ENCODE data around the gene GPC6. TPM values are rescaled to one million over a fixed set of nuclear protein-coding genes. Genes with fewer than 3 reads are reported as not detected.

The GPC6 gene
- total RNA-seq, 6 donors from 2014 or later: 1.3 to 7.3 (median 3.4) TPM

GRCh38 chr13:93687261-93687660, 460.7 kb downstream of the GPC6 start:
- no peaks in the 10 kb centered on the region for H3K9me3 ChIP-seq
- H3K4me3 ChIP-seq: no peak overlapping the region
- no peaks in the 10 kb centered on the region for H3K4me1 ChIP-seq
- H3K36me3 ChIP-seq: no peaks in the 10 kb centered on the region
- TF ChIP-seq EP300 (IDR thresholded peaks at IDR 0.05) (no peak), CTCF (IDR thresholded peaks at IDR 0.05) (no peak), POLR2AphosphoS5 (IDR thresholded peaks at IDR 0.05) (no peak), POLR2A (IDR thresholded peaks at IDR 0.05) (no peak)
- no peaks in the 10 kb centered on the region for H3K27me3 ChIP-seq
- no peak overlapping the region for H3K27ac ChIP-seq
- ATAC-seq (ENCODE audit: low FRiP score in 2 of 2) (no peak), DNase-seq (no peak)

DNA sequence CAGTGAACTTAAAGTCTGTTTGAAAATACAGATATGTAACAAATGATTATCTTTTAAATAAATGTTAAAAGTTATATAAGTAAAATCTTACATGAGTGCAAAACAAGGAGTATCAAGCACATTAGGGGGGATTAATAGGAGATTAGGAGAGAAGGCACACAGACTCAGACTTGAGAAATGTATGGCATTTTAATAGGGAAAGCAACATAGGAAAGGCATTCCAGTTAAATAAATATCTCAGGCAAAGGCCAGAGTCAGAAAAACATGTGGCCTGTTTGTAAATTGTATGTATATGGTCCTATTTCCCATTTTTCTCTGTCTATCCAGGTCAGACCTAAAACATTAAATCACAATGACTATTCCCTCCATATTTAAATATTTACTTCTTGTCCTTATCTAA, 462.7 kb downstream of the GPC6 start:
- ATAC-seq (ENCODE audit: low FRiP score in 2 of 2): no peak
- Histone ChIP-seq H3K36me3 (no peaks in the 10 kb centered on the region), H3K4me1 (no peaks in the 10 kb centered on the region), H3K27me3 (no peaks in the 10 kb centered on the region), H3K27ac (no peak overlapping the region), H3K9me3 (no peaks in the 10 kb centered on the region), H3K4me3 (no peak overlapping the region)
- DNase-seq: no peak
- no peak for TF ChIP-seq CTCF (IDR thresholded peaks at IDR 0.05)
- TF ChIP-seq EP300 (IDR thresholded peaks at IDR 0.05): no peak
- no peak for TF ChIP-seq POLR2A (IDR thresholded peaks at IDR 0.05)
- TF ChIP-seq POLR2AphosphoS5 (IDR thresholded peaks at IDR 0.05): no peak

DNA sequence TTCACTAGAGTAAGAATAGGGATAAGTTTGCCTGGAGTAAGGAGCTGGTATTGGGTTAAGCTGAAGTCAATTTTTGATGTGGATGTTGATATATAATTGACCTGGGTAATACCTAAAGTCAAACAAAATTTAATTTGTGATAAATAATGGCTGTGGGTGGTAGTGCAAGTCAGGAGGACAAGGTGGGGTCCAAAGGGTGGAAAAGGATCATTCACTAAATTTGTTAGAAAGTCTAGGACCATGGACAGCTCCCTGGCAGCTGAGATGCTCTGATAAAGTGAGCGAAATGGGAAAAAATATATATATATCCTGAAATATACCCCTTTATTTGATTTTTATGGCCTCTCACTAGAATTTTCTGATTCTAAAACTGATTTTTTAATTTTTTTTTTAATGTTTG, 463.5 kb downstream of the GPC6 start:
- ATAC-seq (ENCODE audit: low FRiP score in 2 of 2) (no peak), DNase-seq (no peak)
- WGBS, 2 donors: 42 to 45% methylated on average over 1 of the region's 1 CpG
- Histone ChIP-seq H3K4me1 (no peaks in the 10 kb centered on the region), H3K9me3 (no peaks in the 10 kb centered on the region), H3K36me3 (no peaks in the 10 kb centered on the region), H3K27me3 (no peaks in the 10 kb centered on the region), H3K27ac (no peak overlapping the region), H3K4me3 (no peak overlapping the region)
- TF ChIP-seq CTCF (IDR thresholded peaks at IDR 0.05): no peak
- no peak for TF ChIP-seq POLR2AphosphoS5 (IDR thresholded peaks at IDR 0.05)
- TF ChIP-seq POLR2A (IDR thresholded peaks at IDR 0.05): no peak
- TF ChIP-seq EP300 (IDR thresholded peaks at IDR 0.05): no peak

GRCh38 chr13:93698016-93698613, 471.5 kb downstream of the GPC6 start:
- WGBS, 2 donors: 73 to 77% methylated on average over 5 of the region's 5 CpGs
- Histone ChIP-seq H3K4me3 (no peak overlapping the region), H3K27ac (no peak overlapping the region), H3K4me1 (no peaks in the 10 kb centered on the region), H3K9me3 (no peaks in the 10 kb centered on the region), H3K36me3 (no peaks in the 10 kb centered on the region), H3K27me3 (no peaks in the 10 kb centered on the region)
- no peak for DNase-seq
- no peak for TF ChIP-seq CTCF (IDR thresholded peaks at IDR 0.05)
- TF ChIP-seq POLR2AphosphoS5 (IDR thresholded peaks at IDR 0.05): no peak
- no peak for TF ChIP-seq EP300 (IDR thresholded peaks at IDR 0.05)
- no peak for TF ChIP-seq POLR2A (IDR thresholded peaks at IDR 0.05)
- ATAC-seq (ENCODE audit: low FRiP score in 2 of 2): no peak

DNA sequence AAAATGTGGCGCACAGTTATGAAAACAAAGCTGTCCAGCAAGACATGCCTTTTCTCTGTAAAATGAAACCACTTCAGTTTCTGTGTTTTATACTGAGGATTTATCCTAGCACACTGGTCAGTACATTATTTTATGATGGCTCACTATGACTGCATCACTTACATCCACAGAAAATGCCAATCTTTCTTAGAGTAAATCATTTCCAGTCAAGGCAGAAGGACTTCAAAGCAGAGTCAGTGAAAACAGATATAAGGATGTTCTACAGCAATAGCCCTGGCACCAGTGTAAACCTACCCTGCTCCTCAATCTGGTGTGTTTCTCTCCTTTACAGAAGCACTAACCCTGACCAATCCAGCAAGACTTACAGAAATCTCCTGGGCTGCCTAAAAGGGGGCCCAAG, 473.5 kb downstream of the GPC6 start:
- H3K36me3 ChIP-seq: no peaks in the 10 kb centered on the region
- TF ChIP-seq EP300 (IDR thresholded peaks at IDR 0.05) (no peak), POLR2A (IDR thresholded peaks at IDR 0.05) (no peak), CTCF (IDR thresholded peaks at IDR 0.05) (no peak), POLR2AphosphoS5 (IDR thresholded peaks at IDR 0.05) (no peak)
- ATAC-seq (ENCODE audit: low FRiP score in 2 of 2): no peak
- H3K4me3 ChIP-seq: no peak overlapping the region
- no peak overlapping the region for H3K27ac ChIP-seq
- no peaks in the 10 kb centered on the region for H3K4me1 ChIP-seq
- no peaks in the 10 kb centered on the region for H3K27me3 ChIP-seq
- 88 to 94% methylated on average over 1 of the region's 1 CpG for WGBS, 2 donors
- H3K9me3 ChIP-seq: no peaks in the 10 kb centered on the region
- no peak for DNase-seq
